BE2C (cell line): Measurements from ENCODE around the gene PRSS56.

Source experiments
- DNase-seq: peaks from one replicate; pipeline ENCODE4 v3.0.0-alpha.2; 2020
- H3K27me3 ChIP-seq: fragments of 250-450 bp; sonication (Bioruptor Pico); 2 replicates; pipeline ENCODE4 v1.5.1; 2020; ENCODE audit warnings: mild to moderate bottlenecking
- H3K36me3 ChIP-seq: fragments of 250-450 bp; sonication (Bioruptor Pico); 2 replicates; pipeline ENCODE4 v1.5.1; 2020; ENCODE audit warnings: mild to moderate bottlenecking
- H3K4me1 ChIP-seq: fragments of 250-450 bp; sonication (Bioruptor Pico); 2 replicates; pipeline ENCODE4 v1.5.1; 2020
- H3K4me3 ChIP-seq: 2 replicates; pipeline ENCODE4 v1.5.1; 2011; ENCODE audit warnings: low read depth, low read length
- H3K9me3 ChIP-seq: fragments of 250-450 bp; sonication (Bioruptor Pico); 2 replicates; pipeline ENCODE4 v1.5.1; 2020
- TF ChIP-seq, protein P1 (sequence below): IDR thresholded peaks from 2 replicates; pipeline ENCODE4 v1.5.1; 2012; ENCODE audit warnings: mild to moderate bottlenecking, low read depth, low read length

The PRSS56 gene

GRCh38 chr2:232485757-232486557 lies 34.2 kb upstream of the PRSS56 start:
- Histone ChIP-seq H3K4me1 (no peaks in the 10 kb centered on the region), H3K36me3 (no peaks in the 10 kb centered on the region), H3K4me3 (no peak overlapping the region), H3K9me3 (no peaks in the 10 kb centered on the region), H3K27me3 (peaks cover 51% of the 10 kb centered on the region)
- TF ChIP-seq, protein P1, sequence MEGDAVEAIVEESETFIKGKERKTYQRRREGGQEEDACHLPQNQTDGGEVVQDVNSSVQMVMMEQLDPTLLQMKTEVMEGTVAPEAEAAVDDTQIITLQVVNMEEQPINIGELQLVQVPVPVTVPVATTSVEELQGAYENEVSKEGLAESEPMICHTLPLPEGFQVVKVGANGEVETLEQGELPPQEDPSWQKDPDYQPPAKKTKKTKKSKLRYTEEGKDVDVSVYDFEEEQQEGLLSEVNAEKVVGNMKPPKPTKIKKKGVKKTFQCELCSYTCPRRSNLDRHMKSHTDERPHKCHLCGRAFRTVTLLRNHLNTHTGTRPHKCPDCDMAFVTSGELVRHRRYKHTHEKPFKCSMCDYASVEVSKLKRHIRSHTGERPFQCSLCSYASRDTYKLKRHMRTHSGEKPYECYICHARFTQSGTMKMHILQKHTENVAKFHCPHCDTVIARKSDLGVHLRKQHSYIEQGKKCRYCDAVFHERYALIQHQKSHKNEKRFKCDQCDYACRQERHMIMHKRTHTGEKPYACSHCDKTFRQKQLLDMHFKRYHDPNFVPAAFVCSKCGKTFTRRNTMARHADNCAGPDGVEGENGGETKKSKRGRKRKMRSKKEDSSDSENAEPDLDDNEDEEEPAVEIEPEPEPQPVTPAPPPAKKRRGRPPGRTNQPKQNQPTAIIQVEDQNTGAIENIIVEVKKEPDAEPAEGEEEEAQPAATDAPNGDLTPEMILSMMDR = no peak
- no peak for DNase-seq

DNA sequence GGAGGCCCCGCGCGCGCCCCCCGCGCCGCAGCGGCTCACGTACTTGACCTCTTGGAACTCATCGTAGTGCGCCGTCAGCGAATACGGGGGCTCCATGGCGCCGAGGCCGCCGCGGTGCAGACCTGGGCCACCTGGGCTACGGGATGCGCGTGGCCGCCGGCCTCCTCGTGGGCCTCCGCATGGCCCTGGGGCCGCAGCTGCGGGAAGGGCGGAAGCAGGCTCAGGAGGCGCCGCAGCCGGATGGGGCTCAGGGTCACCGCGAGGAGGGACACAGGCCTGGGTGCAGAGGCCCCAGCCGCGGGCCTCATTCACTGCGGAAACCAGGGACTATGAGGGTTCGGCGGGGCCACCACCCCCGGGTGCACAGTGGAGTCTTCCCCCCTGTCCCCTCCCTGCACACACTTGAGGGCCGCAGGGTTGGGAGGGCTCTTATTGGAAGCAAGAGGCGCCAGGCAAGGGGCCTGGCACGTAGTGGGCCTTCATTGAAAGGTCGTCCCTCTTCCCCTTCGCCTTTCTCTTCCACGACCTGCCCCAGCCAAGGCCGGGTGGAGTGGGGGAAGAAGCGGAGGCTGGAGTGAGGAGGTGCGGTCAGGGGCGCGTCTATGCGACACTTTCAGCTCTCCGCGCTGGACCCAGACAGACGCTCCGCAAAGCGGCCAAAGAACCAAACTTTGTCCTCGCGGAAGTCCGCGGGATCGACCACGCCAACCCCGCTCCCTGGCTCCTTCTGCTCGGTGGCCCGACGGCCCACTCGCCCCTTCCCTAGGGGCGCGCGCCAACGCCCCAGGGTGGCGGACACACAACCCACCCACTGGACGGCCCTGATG lies 33.4 kb upstream of the PRSS56 start:
- peak; percentile 8 for DNase-seq
- H3K27me3 ChIP-seq = peaks cover 51% of the 10 kb centered on the region
- TF ChIP-seq, protein P1 = no peak
- H3K36me3 ChIP-seq = no peaks in the 10 kb centered on the region
- no peak overlapping the region for H3K4me3 ChIP-seq
- no peaks in the 10 kb centered on the region for H3K9me3 ChIP-seq
- H3K4me1 ChIP-seq = no peaks in the 10 kb centered on the region

- Histone ChIP-seq H3K27me3 (peaks cover 51% of the 10 kb centered on the region), H3K36me3 (no peaks in the 10 kb centered on the region), H3K4me3 (no peak within 1 kb of the TSS), H3K9me3 (no peaks in the 10 kb centered on the region), H3K4me1 (no peaks in the 10 kb centered on the region)
- TF ChIP-seq, protein P1 = no peak
- DNase-seq = no peak
Measured at GRCh38 chr2:232487385-232488096, 32.6 kb upstream of the PRSS56 start, which contains the start of gene ECEL1. Gene ECEL1, minus strand, starts transcription at chr2:232487834. Its CDS starts 1,181 bp downstream, at chr2:232486653.

- Histone ChIP-seq H3K4me3 (no peak overlapping the region), H3K36me3 (no peaks in the 10 kb centered on the region), H3K27me3 (peaks cover 51% of the 10 kb centered on the region), H3K4me1 (no peaks in the 10 kb centered on the region), H3K9me3 (no peaks in the 10 kb centered on the region)
- no peak for DNase-seq
- TF ChIP-seq, protein P1 = no peak
Measured at GRCh38 chr2:232488097-232488711, 32.0 kb upstream of the PRSS56 start.

DNA sequence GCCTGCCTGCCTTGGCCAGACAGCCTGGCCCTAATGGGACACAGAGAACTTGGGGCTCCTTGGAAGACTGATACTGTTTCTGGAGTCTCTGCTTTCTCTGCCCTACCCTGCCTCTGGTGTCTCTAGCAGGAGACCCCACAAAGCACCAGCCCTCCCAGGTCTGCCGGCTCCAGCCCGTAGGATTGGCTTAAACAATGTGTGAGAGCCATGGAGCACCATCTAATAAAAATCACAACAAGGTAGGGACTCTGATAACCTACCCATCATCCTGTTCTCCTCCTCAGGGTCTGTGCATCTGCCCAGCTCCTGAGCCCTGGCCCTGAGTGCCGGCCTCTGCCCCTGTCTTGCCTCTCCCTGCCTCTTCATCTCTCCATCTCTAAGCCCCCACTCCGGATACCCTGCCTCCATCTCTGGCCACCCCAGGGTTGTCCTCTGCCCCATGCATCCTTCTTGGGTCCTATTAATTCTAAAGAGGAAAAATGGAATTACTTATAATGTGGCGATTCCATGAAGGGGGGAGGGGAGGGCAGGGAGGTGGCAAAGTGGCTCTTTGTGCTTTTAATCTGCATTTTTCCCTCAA lies 31.4 kb upstream of the PRSS56 start:
- Histone ChIP-seq H3K9me3 (no peaks in the 10 kb centered on the region), H3K36me3 (no peaks in the 10 kb centered on the region), H3K4me1 (no peaks in the 10 kb centered on the region), H3K27me3 (peaks cover 51% of the 10 kb centered on the region), H3K4me3 (no peak overlapping the region)
- TF ChIP-seq, protein P1 = no peak
- no peak for DNase-seq
